NB4 (cell line): Measurements from ENCODE around the gene OR5H2.

Experiments used
- DNase-seq: peaks from one replicate; pipeline ENCODE4 v3.0.0; 2010; ENCODE audit warnings: low read depth
- H3K4me3 ChIP-seq: one replicate; pipeline ENCODE4 v1.5.1; 2011; ENCODE audit warnings: mild to moderate bottlenecking, low read depth, low read length, moderate library complexity
- MYC ChIP-seq: IDR thresholded peaks from 2 replicates; pipeline ENCODE4 v1.6.1; 2011; ENCODE audit warnings: low read depth, low read length
- POLR2A ChIP-seq: IDR thresholded peaks from 2 replicates; pipeline ENCODE4 v1.6.1; 2011; ENCODE audit warnings: mild to moderate bottlenecking; ENCODE audit not compliant: insufficient read length; ENCODE audit errors: extremely low read depth
- TF ChIP-seq, protein P1 (sequence below): IDR thresholded peaks from 2 replicates; pipeline ENCODE4 v1.6.1; 2011; ENCODE audit warnings: low read depth, low read length
- TF ChIP-seq, protein P2 (sequence below): IDR thresholded peaks from one replicate; pipeline ENCODE4 v1.5.1; 2012; ENCODE audit warnings: low read depth, low read length

OR5H2 gene

GRCh38 chr3:98259707-98260106 is 22.6 kb upstream of the OR5H2 start:
- peak; percentile 25 for DNase-seq
- TF ChIP-seq, protein P1, sequence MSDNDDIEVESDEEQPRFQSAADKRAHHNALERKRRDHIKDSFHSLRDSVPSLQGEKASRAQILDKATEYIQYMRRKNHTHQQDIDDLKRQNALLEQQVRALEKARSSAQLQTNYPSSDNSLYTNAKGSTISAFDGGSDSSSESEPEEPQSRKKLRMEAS: no peak
- TF ChIP-seq, protein P2, sequence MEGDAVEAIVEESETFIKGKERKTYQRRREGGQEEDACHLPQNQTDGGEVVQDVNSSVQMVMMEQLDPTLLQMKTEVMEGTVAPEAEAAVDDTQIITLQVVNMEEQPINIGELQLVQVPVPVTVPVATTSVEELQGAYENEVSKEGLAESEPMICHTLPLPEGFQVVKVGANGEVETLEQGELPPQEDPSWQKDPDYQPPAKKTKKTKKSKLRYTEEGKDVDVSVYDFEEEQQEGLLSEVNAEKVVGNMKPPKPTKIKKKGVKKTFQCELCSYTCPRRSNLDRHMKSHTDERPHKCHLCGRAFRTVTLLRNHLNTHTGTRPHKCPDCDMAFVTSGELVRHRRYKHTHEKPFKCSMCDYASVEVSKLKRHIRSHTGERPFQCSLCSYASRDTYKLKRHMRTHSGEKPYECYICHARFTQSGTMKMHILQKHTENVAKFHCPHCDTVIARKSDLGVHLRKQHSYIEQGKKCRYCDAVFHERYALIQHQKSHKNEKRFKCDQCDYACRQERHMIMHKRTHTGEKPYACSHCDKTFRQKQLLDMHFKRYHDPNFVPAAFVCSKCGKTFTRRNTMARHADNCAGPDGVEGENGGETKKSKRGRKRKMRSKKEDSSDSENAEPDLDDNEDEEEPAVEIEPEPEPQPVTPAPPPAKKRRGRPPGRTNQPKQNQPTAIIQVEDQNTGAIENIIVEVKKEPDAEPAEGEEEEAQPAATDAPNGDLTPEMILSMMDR: peak; percentile 36
- H3K4me3 ChIP-seq: no peak overlapping the region

GRCh38 chr3:98262046-98262445 is 20.3 kb upstream of the OR5H2 start:
- TF ChIP-seq MYC: no peak
- TF ChIP-seq, protein P1: no peak
- no peak for TF ChIP-seq POLR2A
- TF ChIP-seq, protein P2: no peak
- no peak overlapping the region for H3K4me3 ChIP-seq
- no peak for DNase-seq

- DNase-seq: no peak
- TF ChIP-seq POLR2A: no peak
- no peak for TF ChIP-seq MYC
- TF ChIP-seq, protein P2: no peak
- TF ChIP-seq, protein P1: no peak
- H3K4me3 ChIP-seq: no peak within 1 kb of the TSS
Measured at GRCh38 chr3:98263944-98264343, 18.4 kb upstream of the OR5H2 start, which contains the start of gene OR5H6. OR5H6 (plus strand) TSS chr3:98264244; CDS start chr3:98264333, 89 bp downstream.

- H3K4me3 ChIP-seq: no peak overlapping the region
- DNase-seq: no peak
- TF ChIP-seq, protein P2: no peak
- TF ChIP-seq, protein P1: no peak
- TF ChIP-seq MYC (no peak), POLR2A (no peak)
Measured at GRCh38 chr3:98269846-98270245, 12.5 kb upstream of the OR5H2 start.

- TF ChIP-seq, protein P1: no peak
- no peak for TF ChIP-seq POLR2A
- TF ChIP-seq, protein P2: no peak
- no peak for TF ChIP-seq MYC
- no peak overlapping the region for H3K4me3 ChIP-seq
- no peak for DNase-seq
Measured at GRCh38 chr3:98272126-98272525, 10.2 kb upstream of the OR5H2 start.

DNA sequence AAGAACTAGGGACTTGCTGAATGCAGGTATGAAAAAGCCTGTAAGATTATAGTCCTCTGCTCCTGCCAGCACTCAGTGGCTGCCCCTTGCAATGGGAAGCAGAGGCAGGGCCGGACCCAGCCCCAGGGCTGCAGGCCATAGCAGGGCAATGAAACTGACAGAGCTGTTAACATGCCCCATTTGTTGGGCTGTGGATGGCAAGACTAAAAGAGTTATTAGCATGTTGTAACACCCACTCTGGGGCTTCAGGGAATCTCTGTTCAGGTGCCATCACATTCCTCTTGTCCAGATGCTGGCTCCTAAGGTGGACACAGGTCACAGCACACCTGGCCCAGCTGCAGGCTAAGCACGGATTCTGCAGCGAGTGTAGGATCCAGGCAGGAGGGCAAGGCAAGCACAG is 7.4 kb upstream of the OR5H2 start:
- no peak overlapping the region for H3K4me3 ChIP-seq
- TF ChIP-seq, protein P2: no peak
- TF ChIP-seq MYC: no peak
- no peak for DNase-seq
